HCT116 (cell line): ENCODE measurements around the gene C1orf53. TPM values are rescaled to one million over a fixed set of nuclear protein-coding genes. Genes with fewer than 3 reads are reported as not detected.

Experiments
- ATAC-seq: fragments of 200-7000 bp; cut with Tn5 transposase; 2 replicates; pipeline ENCODE4 v1.9.1; 2020; ENCODE audit warnings: mild to moderate bottlenecking, moderate library complexity
- BruUV-seq: library from RNA; stranded (reverse); fragments of 400-500 nt; replicated peaks from 2 replicates; lab custom pipeline; 2021; lab: Mats Ljungman, UMichigan
- CTCF ChIA-PET: fragments of 300-600 bp; sonication (Branson Sonifier 250); formaldehyde crosslinking; loops from one replicate; lab custom pipeline; 2021; ENCODE audit warnings: antibody characterized with exemption; lab: Charles Lee
- POLR2A ChIA-PET: fragments of 300-600, 350-600 bp; sonication (Branson Sonifier 250); formaldehyde crosslinking; loops from one replicate; lab custom pipeline; 2021; ENCODE audit warnings: antibody characterized with exemption; lab: Charles Lee
- RAD21 ChIA-PET, 2 experiments: fragments of 300-600 bp; sonication (Branson Sonifier 250); formaldehyde crosslinking; loops; one replicate each; lab custom pipeline; 2023; ENCODE audit warnings: low total read pairs in 2 of 2; ENCODE audit not compliant: uncharacterized antibody in 2 of 2, unreplicated experiment in 2 of 2, low non-redundant PET in 1 of 2; lab: Charles Lee
- DNase-seq: peaks from one replicate; pipeline ENCODE4 v3.0.0-alpha.2; 2010; ENCODE audit warnings: low read depth, low spot score
- H2AFZ ChIP-seq: fragments of 200-600 bp; shearing (Covaris generic), sonication (generic); 2 replicates; pipeline ENCODE4 v1.6.1; 2017; ENCODE audit warnings: low read depth, mixed run types, mixed read lengths, antibody characterized with exemption, low read length; ENCODE audit not compliant: poor library complexity, severe bottlenecking
- H3K27ac ChIP-seq: 2 replicates; pipeline ENCODE4 v1.5.1; 2012; ENCODE audit warnings: low read depth, low read length
- H3K27me3 ChIP-seq: fragments of 200-600 bp; sonication (generic); 2 replicates; pipeline ENCODE4 v1.6.1; 2016; ENCODE audit warnings: mixed run types, low read length, mixed read lengths; ENCODE audit not compliant: insufficient read depth
- H3K36me3 ChIP-seq, 2 experiments: fragments of 200-500 bp in 1 of 2; fragments of 200-600 bp in 1 of 2; sonication (Bioruptor generic) in 1 of 2; sonication (generic) in 1 of 2; 2 replicates each; pipeline versions ENCODE4 v1.5.1 to v1.6.1; 2014 to 2016; ENCODE audit warnings: low read length in 2 of 2, inconsistent platforms in 1 of 2, mixed read lengths in 1 of 2, mixed run types in 1 of 2; ENCODE audit not compliant: insufficient read depth in 2 of 2, control insufficient read depth in 1 of 2
- H3K4me1 ChIP-seq, 2 experiments: fragments of 200-600 bp in 1 of 2; sonication (generic) in 1 of 2; 2 replicates each; pipeline versions ENCODE4 v1.5.1 to v1.6.1; 2012 to 2017; ENCODE audit warnings: low read length in 2 of 2, inconsistent platforms in 1 of 2, mild to moderate bottlenecking in 1 of 2, mixed read lengths in 1 of 2, mixed run types in 1 of 2, moderate library complexity in 1 of 2; ENCODE audit not compliant: insufficient read depth in 2 of 2, control insufficient read depth in 1 of 2
- H3K4me2 ChIP-seq: fragments of 200-600 bp; sonication (generic); 2 replicates; pipeline ENCODE4 v1.6.1; 2017; ENCODE audit warnings: mixed run types, low read length, mixed read lengths
- H3K4me3 ChIP-seq, 2 experiments: fragments of 200-600 bp in 1 of 2; sonication (generic) in 1 of 2; replicated peaks in 1 of 2; 2 replicates each; pipeline ENCODE4 v1.5.1; 2011 to 2016; ENCODE audit warnings: low read length in 2 of 2, control low read depth in 1 of 2, low read depth in 1 of 2, mild to moderate bottlenecking in 1 of 2, mixed read lengths in 1 of 2, mixed run types in 1 of 2
- H3K79me2 ChIP-seq: fragments of 200-600 bp; sonication (generic); 2 replicates; pipeline ENCODE4 v1.6.1; 2017; ENCODE audit warnings: mild to moderate bottlenecking, mixed run types, low read length, moderate library complexity, mixed read lengths; ENCODE audit not compliant: insufficient read depth
- H3K9ac ChIP-seq: fragments of 200-600 bp; sonication (generic); 2 replicates; pipeline ENCODE4 v1.6.1; 2016; ENCODE audit warnings: low read length, mixed read lengths
- H3K9me2 ChIP-seq: fragments of 200-600 bp; sonication (generic), shearing (Covaris generic); 2 replicates; pipeline ENCODE4 v1.6.1; 2017; ENCODE audit warnings: mixed run types, mild to moderate bottlenecking, moderate library complexity; ENCODE audit not compliant: insufficient read depth
- H3K9me3 ChIP-seq, 2 experiments: fragments of 200-500 bp in 1 of 2; fragments of 200-600 bp in 1 of 2; sonication (Bioruptor generic) in 1 of 2; sonication (generic) in 1 of 2; 2 replicates each; pipeline ENCODE4 v1.6.1; 2014 to 2017; ENCODE audit warnings: low read length in 2 of 2, mixed read lengths in 2 of 2, inconsistent platforms in 1 of 2, low read depth in 1 of 2, mild to moderate bottlenecking in 1 of 2, mixed run types in 1 of 2, moderate library complexity in 1 of 2; ENCODE audit not compliant: control insufficient read depth in 1 of 2, insufficient read depth in 1 of 2
- H4K20me1 ChIP-seq: fragments of 200-600 bp; sonication (generic), shearing (Covaris generic); 2 replicates; pipeline ENCODE4 v1.6.1; 2017; ENCODE audit warnings: mixed run types, mild to moderate bottlenecking, moderate library complexity; ENCODE audit not compliant: insufficient read depth
- EGR1 ChIP-seq: IDR thresholded peaks from 2 replicates; pipeline ENCODE4 v1.6.1; 2012; ENCODE audit warnings: low read depth
- ELF1 ChIP-seq: IDR thresholded peaks from 2 replicates; pipeline ENCODE4 v1.6.1; 2012; ENCODE audit warnings: low read depth, borderline replicate concordance
- EZH2 ChIP-seq: fragments of 200-600 bp; sonication (generic); IDR thresholded peaks from 2 replicates; pipeline ENCODE4 v1.6.1; 2017; ENCODE audit warnings: antibody characterized with exemption, mixed run types
- FOSL1 ChIP-seq: IDR thresholded peaks from 2 replicates; pipeline ENCODE4 v1.6.1; 2012; ENCODE audit warnings: low read depth
- JUND ChIP-seq: IDR thresholded peaks from 2 replicates; pipeline ENCODE4 v1.6.1; 2012
- POLR2A ChIP-seq: IDR thresholded peaks from 2 replicates; pipeline ENCODE4 v1.7.0; 2011; ENCODE audit warnings: borderline replicate concordance; ENCODE audit not compliant: insufficient read depth, insufficient read length; ENCODE audit errors: extremely low read depth
- RAD21 ChIP-seq: IDR thresholded peaks from 2 replicates; pipeline ENCODE4 v1.6.1; 2012; ENCODE audit warnings: low read depth, mild to moderate bottlenecking
- TCF7L2 ChIP-seq: IDR thresholded peaks from 2 replicates; pipeline ENCODE4 v1.7.0; 2011; ENCODE audit warnings: borderline replicate concordance, inconsistent platforms; ENCODE audit not compliant: insufficient read depth, insufficient read length; ENCODE audit errors: extremely low read depth
- intact Hi-C: fragments of 100-400 bp; cut with micrococcal nuclease; formaldehyde crosslinking; loops from 2 replicates; pipeline ENCODE4 v1.10.0; 2022
- total RNA-seq: library from RNA; stranded (reverse); gene quantifications from one replicate; pipeline ENCODE4 v1.2.1, GENCODE V29; 2021; ENCODE audit not compliant: unreplicated experiment
- TF ChIP-seq, protein P1 (sequence below), 3 experiments: fragments of 200-600 bp in 1 of 3; sonication (generic) in 1 of 3; IDR thresholded peaks in 2 of 3; conservative IDR thresholded peaks in 1 of 3; 2 replicates each; pipeline ENCODE4 v1.5.1; 2012 to 2017; ENCODE audit warnings: low read depth in 2 of 3, low read length in 2 of 3, antibody characterized with exemption in 1 of 3, borderline replicate concordance in 1 of 3, control low read depth in 1 of 3, mild to moderate bottlenecking in 1 of 3, mixed read lengths in 1 of 3, mixed run types in 1 of 3, moderate library complexity in 1 of 3; ENCODE audit not compliant: insufficient read depth in 1 of 3
- TF ChIP-seq, protein P2 (sequence below): IDR thresholded peaks from 2 replicates; pipeline ENCODE4 v1.6.1; 2012
- TF ChIP-seq, protein P3 (sequence below): IDR thresholded peaks from 2 replicates; pipeline ENCODE4 v1.6.1; 2012; ENCODE audit warnings: low read depth
- TF ChIP-seq, protein P4 (sequence below): IDR thresholded peaks from 2 replicates; pipeline ENCODE4 v1.6.1; 2012

The C1orf53 gene
- total RNA-seq, 1 experiment from 2014 or later, result 4.2 TPM

DNA sequence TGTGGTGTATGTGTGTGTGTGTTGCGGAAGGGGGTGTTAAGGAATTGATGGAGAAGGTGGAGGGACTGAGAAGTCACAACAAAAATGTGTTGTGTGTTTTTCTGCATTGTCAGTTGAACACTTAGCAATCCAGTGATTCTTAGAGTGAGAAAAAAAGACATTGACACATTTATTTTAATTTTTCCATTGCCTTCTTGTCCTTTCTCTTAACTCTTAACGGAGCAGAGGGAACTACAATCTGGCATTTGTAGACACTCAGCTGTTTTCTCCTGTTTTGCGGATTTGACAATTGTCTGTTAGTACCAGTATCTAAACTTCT, 725 bp downstream of the C1orf53 start:
- peak overlapping the region; percentile 58 to 76 for H3K4me3 ChIP-seq
- H2AFZ ChIP-seq, result peak overlapping the region; percentile 69
- BruUV-seq, result TSS peak; percentile 85
- no peaks in the 10 kb centered on the region for H3K79me2 ChIP-seq
- ATAC-seq (no peak), DNase-seq (no peak)
- no peak overlapping the region; the same call in 1 of the 2 replicates for H3K27ac ChIP-seq
- H3K27me3 ChIP-seq, result peaks cover 4% of the 10 kb centered on the region; the same call in 1 of the 2 replicates
- peak overlapping the region; percentile 90 for H3K4me2 ChIP-seq
- H3K9ac ChIP-seq, result peak overlapping the region; percentile 81
- H3K36me3 ChIP-seq, result no peaks in the 10 kb centered on the region
- intact Hi-C loops, result no loop called here
- H3K9me2 ChIP-seq, result no peaks in the 10 kb centered on the region
- ChIA-PET POLR2A (interaction anchor here (0.7 to 1.3 kb wide), 2 partner anchors 12 to 13 kb away, joined by 3 read pairs; no protein-coding TSS in a partner anchor), RAD21 (no interaction called here)
- peaks cover 3 to 16% of the 10 kb centered on the region in 2 experiments; a peak in 2 of 4 replicates for H3K4me1 ChIP-seq
- TF ChIP-seq, protein P1, sequence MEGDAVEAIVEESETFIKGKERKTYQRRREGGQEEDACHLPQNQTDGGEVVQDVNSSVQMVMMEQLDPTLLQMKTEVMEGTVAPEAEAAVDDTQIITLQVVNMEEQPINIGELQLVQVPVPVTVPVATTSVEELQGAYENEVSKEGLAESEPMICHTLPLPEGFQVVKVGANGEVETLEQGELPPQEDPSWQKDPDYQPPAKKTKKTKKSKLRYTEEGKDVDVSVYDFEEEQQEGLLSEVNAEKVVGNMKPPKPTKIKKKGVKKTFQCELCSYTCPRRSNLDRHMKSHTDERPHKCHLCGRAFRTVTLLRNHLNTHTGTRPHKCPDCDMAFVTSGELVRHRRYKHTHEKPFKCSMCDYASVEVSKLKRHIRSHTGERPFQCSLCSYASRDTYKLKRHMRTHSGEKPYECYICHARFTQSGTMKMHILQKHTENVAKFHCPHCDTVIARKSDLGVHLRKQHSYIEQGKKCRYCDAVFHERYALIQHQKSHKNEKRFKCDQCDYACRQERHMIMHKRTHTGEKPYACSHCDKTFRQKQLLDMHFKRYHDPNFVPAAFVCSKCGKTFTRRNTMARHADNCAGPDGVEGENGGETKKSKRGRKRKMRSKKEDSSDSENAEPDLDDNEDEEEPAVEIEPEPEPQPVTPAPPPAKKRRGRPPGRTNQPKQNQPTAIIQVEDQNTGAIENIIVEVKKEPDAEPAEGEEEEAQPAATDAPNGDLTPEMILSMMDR (IDR thresholded peaks at IDR 0.05 in 2 of 3, conservative IDR thresholded peaks at IDR 0.05 in 1 of 3; ENCODE audit: borderline replicate concordance in 1 of 3, insufficient read depth in 1 of 3, low read depth in 2 of 3, low read length in 2 of 3), result no peak
- TF ChIP-seq, protein P2, sequence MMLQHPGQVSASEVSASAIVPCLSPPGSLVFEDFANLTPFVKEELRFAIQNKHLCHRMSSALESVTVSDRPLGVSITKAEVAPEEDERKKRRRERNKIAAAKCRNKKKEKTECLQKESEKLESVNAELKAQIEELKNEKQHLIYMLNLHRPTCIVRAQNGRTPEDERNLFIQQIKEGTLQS, result no peak
- TF ChIP-seq TCF7L2 (no peak), JUND (no peak), RAD21 (no peak), EZH2 (no peak), POLR2A (no peak), EGR1 (no peak), FOSL1 (no peak), ELF1 (no peak)
- TF ChIP-seq, protein P3, sequence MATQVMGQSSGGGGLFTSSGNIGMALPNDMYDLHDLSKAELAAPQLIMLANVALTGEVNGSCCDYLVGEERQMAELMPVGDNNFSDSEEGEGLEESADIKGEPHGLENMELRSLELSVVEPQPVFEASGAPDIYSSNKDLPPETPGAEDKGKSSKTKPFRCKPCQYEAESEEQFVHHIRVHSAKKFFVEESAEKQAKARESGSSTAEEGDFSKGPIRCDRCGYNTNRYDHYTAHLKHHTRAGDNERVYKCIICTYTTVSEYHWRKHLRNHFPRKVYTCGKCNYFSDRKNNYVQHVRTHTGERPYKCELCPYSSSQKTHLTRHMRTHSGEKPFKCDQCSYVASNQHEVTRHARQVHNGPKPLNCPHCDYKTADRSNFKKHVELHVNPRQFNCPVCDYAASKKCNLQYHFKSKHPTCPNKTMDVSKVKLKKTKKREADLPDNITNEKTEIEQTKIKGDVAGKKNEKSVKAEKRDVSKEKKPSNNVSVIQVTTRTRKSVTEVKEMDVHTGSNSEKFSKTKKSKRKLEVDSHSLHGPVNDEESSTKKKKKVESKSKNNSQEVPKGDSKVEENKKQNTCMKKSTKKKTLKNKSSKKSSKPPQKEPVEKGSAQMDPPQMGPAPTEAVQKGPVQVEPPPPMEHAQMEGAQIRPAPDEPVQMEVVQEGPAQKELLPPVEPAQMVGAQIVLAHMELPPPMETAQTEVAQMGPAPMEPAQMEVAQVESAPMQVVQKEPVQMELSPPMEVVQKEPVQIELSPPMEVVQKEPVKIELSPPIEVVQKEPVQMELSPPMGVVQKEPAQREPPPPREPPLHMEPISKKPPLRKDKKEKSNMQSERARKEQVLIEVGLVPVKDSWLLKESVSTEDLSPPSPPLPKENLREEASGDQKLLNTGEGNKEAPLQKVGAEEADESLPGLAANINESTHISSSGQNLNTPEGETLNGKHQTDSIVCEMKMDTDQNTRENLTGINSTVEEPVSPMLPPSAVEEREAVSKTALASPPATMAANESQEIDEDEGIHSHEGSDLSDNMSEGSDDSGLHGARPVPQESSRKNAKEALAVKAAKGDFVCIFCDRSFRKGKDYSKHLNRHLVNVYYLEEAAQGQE, result no peak
- TF ChIP-seq, protein P4, sequence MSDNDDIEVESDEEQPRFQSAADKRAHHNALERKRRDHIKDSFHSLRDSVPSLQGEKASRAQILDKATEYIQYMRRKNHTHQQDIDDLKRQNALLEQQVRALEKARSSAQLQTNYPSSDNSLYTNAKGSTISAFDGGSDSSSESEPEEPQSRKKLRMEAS, result no peak
- TF ChIP-seq, all 23 proteins: peak for 0
- H3K9me3 ChIP-seq, result no peaks in the 10 kb centered on the region
- H4K20me1 ChIP-seq, result no peaks in the 10 kb centered on the region
- CTCF ChIA-PET, result interaction anchor here (3.3 kb wide), 1 partner anchor 11 kb away, joined by 19 read pairs; no protein-coding TSS in a partner anchor
